Stimulated activated CD4-positive, alpha-beta T cell treated with anti-CD3 and anti-CD28 coated beads, Interleukin-4, amount 100 ng/mL, for 48 hours (primary cell): ENCODE results near the gene MARS2.
A peak's percentile ranks its signal among the peaks of the same experiment; 100 is the strongest.
"Not testable (repeated sequence)": the region's sequence is repeated elsewhere in the genome, so short reads cannot be mapped to it uniquely, and the experiment has no call there.

Source experiments
- DNase-seq, 2 donors: peaks; one replicate each; pipeline ENCODE4 v3.0.0-alpha.2; 2020; ENCODE audit warnings: low read depth in 2 of 2

The MARS2 gene

GRCh38 chr2:197705121-197705911 lies at the start of gene MARS2:
TSS of gene MARS2 (plus strand) at chr2:197705369. CDS start at chr2:197705406, 37 bp downstream.
- DNase-seq, result peak; percentile 89 to 93

- no peak for DNase-seq
Observed at GRCh38 chr2:197657562-197657961, 47.6 kb upstream of the MARS2 start.

- no peak for DNase-seq
Observed at GRCh38 chr2:197661626-197662025, 43.5 kb upstream of the MARS2 start.

- DNase-seq, result no peak
Observed at GRCh38 chr2:197666277-197666676, 38.9 kb upstream of the MARS2 start.

- no peak for DNase-seq
Observed at GRCh38 chr2:197668296-197668695, 36.9 kb upstream of the MARS2 start.

GRCh38 chr2:197669077-197669476 lies 36.1 kb upstream of the MARS2 start:
- DNase-seq, result no peak

- no peak for DNase-seq
Observed at GRCh38 chr2:197672371-197672893, 32.7 kb upstream of the MARS2 start.

- no peak for DNase-seq
Observed at GRCh38 chr2:197673106-197673505, 32.1 kb upstream of the MARS2 start.

- DNase-seq, result no peak
Observed at GRCh38 chr2:197673606-197674005, 31.6 kb upstream of the MARS2 start.

GRCh38 chr2:197674060-197674459 lies 31.1 kb upstream of the MARS2 start:
- DNase-seq, result no peak

GRCh38 chr2:197674591-197674990 lies 30.6 kb upstream of the MARS2 start:
- no peak for DNase-seq

GRCh38 chr2:197675246-197675645 lies 29.9 kb upstream of the MARS2 start, which contains the start of gene RFTN2:
TSS of gene RFTN2 (minus strand) at chr2:197675587. CDS start at chr2:197675458, 129 bp downstream.
- no peak for DNase-seq

- DNase-seq, result no peak
Observed at GRCh38 chr2:197675711-197676188, 29.4 kb upstream of the MARS2 start.

- DNase-seq, result no peak
Observed at GRCh38 chr2:197677056-197677455, 28.1 kb upstream of the MARS2 start.

GRCh38 chr2:197677483-197677882 lies 27.7 kb upstream of the MARS2 start:
- DNase-seq, result no peak

- DNase-seq, result not testable (repeated sequence)
Observed at GRCh38 chr2:197695206-197695605, 10.0 kb upstream of the MARS2 start.

- not testable (repeated sequence) for DNase-seq
Observed at GRCh38 chr2:197695971-197696370, 9.2 kb upstream of the MARS2 start.

- DNase-seq, result not testable (repeated sequence)
Observed at GRCh38 chr2:197696571-197696970, 8.6 kb upstream of the MARS2 start.

- not testable (repeated sequence) for DNase-seq
Observed at GRCh38 chr2:197699724-197700123, 5.4 kb upstream of the MARS2 start.

- no peak for DNase-seq
Observed at GRCh38 chr2:197700960-197701359, 4.2 kb upstream of the MARS2 start.

- DNase-seq, result no peak
Observed at GRCh38 chr2:197704434-197705120, 592 bp upstream of the MARS2 start.
